ENCODE data around the gene NCAM1.

DNA sequence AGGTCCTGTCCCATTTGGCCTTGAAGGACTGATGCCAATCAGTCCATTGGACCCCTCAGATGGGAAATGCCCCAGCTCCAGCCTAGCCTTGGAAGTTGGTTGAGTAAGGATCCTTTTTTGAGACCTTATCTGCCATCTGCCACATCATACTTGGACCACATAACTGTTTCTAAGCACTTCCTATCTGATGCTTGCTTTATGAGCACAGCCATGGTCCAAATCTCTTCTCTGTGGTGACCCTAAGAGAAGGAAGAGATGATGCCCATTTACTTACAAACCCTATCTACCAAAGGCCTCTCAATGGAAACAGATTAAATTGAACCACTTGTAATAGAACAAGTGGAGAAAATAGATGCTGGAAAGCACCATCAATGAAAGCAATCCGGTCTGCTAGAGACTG lies 299.3 kb downstream of the NCAM1 start:
- TF ChIP-seq, protein P1, sequence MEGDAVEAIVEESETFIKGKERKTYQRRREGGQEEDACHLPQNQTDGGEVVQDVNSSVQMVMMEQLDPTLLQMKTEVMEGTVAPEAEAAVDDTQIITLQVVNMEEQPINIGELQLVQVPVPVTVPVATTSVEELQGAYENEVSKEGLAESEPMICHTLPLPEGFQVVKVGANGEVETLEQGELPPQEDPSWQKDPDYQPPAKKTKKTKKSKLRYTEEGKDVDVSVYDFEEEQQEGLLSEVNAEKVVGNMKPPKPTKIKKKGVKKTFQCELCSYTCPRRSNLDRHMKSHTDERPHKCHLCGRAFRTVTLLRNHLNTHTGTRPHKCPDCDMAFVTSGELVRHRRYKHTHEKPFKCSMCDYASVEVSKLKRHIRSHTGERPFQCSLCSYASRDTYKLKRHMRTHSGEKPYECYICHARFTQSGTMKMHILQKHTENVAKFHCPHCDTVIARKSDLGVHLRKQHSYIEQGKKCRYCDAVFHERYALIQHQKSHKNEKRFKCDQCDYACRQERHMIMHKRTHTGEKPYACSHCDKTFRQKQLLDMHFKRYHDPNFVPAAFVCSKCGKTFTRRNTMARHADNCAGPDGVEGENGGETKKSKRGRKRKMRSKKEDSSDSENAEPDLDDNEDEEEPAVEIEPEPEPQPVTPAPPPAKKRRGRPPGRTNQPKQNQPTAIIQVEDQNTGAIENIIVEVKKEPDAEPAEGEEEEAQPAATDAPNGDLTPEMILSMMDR (IDR thresholded peaks at IDR 0.05; ENCODE audit: insufficient read depth, low read length): no peak
- TF ChIP-seq POLR2AphosphoS5 (IDR thresholded peaks at IDR 0.05; ENCODE audit: low read depth) (no peak), GABPA (IDR thresholded peaks at IDR 0.05; ENCODE audit: low read depth) (no peak)
- TF ChIP-seq, protein P2, sequence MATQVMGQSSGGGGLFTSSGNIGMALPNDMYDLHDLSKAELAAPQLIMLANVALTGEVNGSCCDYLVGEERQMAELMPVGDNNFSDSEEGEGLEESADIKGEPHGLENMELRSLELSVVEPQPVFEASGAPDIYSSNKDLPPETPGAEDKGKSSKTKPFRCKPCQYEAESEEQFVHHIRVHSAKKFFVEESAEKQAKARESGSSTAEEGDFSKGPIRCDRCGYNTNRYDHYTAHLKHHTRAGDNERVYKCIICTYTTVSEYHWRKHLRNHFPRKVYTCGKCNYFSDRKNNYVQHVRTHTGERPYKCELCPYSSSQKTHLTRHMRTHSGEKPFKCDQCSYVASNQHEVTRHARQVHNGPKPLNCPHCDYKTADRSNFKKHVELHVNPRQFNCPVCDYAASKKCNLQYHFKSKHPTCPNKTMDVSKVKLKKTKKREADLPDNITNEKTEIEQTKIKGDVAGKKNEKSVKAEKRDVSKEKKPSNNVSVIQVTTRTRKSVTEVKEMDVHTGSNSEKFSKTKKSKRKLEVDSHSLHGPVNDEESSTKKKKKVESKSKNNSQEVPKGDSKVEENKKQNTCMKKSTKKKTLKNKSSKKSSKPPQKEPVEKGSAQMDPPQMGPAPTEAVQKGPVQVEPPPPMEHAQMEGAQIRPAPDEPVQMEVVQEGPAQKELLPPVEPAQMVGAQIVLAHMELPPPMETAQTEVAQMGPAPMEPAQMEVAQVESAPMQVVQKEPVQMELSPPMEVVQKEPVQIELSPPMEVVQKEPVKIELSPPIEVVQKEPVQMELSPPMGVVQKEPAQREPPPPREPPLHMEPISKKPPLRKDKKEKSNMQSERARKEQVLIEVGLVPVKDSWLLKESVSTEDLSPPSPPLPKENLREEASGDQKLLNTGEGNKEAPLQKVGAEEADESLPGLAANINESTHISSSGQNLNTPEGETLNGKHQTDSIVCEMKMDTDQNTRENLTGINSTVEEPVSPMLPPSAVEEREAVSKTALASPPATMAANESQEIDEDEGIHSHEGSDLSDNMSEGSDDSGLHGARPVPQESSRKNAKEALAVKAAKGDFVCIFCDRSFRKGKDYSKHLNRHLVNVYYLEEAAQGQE (IDR thresholded peaks at IDR 0.05; ENCODE audit: insufficient replicate concordance, low read depth): no peak

Data from HL-60 (cell line).